Islet of Langerhans (tissue), 1 donor: ENCODE results near the gene TMEM271.
"Not testable (repeated sequence)": the region's sequence is repeated elsewhere in the genome, so short reads cannot be mapped to it uniquely, and the experiment has no call there.

Experiments used
- FAIRE-seq: peaks from one replicate; lab custom pipeline; 2011; peaks lifted over from hg19 to GRCh38; lab: Jason Lieb, UNC

The TMEM271 gene

DNA sequence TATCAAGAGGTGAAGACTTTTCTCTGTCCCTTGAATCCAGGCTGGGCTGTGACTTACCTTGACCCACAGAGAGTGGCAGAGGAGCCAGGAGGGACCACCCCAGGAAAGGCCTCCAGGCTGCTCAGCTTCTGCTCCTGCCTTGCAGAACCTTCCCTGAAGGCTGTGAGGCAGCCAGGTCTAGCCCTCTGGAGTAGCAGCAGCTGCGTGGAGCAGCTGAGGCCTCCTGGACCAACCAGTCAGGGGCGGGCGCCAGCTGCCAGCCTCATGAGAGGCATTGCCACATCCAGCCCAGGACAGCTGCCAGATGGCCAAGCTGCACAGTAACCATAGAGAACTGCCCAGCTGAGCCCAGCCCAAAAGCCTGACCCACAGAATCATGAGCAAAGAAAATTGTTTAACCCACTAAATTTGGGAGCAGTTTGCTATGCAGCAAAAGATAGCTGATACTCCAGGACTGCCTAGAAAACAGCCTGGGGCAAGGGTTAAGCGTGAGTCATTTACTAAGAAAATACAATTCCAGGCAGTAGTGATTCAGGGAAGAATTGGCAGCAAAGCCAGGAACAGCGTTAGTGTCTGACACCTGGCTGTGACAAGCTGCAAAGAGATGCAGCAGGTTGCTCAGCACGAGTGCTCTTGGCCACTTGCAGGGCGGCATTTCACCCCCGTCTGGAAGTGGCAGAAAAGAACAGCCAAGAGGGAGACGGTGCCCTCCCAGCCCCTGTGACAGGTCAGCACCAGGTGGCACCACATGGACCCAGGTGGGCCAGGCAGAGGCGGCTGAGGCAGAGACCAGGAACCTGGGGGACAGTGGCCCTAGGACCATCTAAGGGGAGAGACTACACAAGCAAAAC, 34.5 kb upstream of the TMEM271 start:
- FAIRE-seq = no peak

DNA sequence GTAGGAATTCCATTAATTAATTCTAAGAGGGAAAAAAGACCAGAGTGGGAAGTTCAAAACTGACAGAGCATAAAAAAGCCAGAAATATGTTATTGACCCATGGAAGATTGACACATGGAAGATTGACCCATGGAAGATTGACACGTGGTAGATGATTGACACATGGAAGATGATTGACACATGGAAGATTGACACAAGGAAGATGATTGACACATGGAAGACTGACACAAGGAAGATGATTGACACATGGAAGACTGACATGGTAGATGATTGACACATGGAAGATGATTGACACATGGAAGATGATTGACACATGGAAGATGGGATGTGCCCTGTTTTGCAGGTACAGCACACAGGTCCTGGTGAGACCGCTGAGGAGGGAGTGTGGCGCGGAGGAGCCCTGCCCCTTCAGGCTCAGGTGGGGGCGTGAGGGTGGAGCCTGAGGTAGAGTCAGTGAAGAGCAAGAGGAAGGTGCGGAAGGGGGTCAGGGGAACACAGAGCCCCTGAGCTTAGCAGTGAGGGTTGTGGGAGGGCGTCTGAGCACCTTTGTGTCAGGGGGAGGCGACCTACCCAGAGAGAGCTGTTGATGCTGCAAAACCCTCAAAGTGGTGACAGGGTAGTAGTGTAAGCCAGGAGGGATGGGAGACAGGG, 33.4 kb upstream of the TMEM271 start:
- no peak for FAIRE-seq

DNA sequence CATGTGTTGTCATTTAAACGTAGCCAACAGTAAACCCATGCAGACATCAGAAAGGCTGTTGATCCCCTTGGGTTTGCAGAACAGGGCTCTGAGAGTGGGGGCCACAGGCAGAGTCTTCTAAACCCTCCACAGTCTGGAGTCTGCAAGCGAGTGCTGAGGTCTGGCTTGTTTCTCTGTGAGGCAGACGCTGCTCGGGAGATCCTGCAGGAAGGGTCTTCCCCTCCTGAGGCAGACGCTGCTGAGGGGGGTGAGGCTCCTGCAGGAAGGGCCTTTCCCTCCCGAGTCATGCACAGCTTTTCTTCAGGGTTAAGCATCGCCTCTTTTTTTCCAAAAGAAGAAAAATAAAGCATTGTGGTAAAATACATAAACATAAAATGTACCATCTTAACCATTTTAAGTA, 32.1 kb upstream of the TMEM271 start:
- no peak for FAIRE-seq

DNA sequence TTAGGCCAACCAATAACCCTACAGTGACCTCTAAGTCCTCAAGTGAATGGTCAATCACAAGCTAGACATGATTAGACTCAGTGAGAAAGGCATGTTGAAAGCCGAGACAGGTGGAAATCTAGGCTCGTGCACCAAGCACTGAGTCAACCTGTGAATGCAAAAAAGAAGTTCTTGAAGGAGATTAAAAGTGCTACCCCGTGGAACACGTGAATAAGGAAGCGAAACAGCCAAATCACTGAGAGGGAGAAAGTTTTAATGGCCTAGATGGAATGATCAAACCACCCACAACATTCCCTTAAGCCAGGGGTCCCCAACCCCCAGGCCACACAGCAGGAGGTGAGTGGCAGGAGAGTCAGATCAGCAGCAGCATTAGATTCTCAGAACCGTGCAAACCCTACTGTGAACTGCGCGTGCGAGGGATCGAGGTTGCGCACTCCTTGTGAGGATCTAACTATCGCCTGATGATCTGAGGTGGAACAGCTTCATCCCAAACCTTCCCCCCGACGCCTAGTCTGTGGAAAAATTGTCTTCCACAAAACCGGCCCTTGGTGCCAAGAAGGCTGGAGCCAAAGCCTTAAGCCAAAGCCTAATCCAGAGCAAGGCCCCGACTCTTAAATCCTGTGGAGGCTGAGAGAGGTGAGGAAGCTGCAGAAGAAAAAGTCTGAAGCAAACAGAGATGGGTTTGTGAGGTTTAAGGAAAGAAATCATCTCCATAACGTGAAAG, 29.8 kb upstream of the TMEM271 start:
- FAIRE-seq = no peak

DNA sequence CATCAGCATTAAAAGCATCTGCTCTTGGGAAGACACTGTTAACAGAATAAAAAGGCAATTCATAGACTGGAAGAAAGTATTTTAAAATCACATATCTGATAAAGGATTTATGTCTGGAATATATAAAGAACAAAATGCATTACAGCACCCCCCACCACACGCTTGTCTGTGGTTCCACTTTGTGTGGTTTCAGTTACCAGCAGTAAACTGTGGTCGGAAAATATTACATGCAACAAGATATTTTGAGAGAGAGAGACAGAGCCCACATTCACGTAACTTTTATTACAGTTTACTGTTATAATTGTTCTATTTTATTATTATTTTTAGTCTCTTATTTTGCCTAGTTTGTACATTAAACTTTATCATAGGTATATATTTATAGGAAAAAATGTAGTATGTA, 28.0 kb upstream of the TMEM271 start:
- FAIRE-seq = no peak

DNA sequence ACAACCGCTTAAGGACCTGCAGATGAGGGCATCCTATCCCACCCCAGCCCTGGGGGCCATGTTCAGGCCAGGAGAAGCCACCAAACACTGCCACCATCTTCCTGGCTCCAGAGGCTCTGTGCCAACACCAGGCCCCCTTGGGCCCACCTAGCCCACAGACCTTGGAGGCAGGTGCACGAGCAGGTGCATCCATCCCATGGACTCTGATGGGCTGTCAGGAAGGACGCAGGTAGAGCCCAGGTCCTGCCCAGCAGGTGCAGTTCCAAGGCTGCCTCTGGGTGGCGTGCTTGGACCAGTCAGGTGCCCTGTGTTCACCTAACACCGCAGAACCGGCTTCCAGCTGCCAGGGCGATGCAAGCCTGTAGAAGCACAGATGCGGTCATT, 26.5 kb upstream of the TMEM271 start:
- FAIRE-seq = no peak

DNA sequence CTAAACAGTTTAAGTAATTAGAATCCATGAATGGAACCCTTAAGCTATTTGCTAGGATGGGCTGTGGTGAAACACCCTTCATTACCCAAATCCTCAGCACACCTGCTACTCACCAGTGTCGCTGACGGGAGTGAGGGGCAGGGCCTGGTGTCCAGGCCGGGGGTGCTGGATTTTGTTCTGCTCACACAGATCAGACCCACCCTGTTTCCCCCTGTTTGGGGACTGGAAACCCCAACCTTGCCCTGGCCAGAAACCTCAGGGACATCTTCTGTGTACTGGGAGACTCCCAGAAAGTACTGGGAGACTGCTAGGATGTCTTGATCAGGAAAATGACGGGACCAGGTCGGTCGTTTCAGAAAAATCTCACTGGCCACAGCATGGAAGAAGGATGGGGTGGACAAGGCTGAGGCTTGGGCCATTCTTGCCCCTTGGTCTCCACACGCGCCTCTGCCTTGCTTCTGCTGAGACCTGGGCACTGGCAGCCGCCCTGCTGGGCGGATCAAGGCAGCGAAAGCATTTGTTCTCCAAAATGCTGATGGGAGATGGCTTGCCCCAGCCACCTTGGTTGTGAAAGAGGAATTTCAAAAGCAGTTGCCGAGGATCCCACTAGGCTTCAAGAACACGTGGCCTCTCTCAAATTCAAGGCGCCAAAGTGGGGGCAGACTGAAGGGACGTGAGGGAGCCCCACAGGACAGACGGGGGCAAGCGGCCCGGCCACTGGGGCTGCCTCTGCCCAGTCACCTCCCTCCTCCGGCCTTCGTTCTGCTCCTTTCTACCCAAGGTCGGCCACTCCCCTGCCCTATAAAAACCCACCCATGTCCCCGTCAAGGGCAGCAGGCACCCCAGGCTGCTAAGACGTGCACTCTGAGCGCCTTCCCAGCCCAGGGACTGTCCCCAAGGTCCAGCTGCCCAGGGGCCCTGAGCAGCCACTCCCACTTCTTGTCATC, 25.8 kb upstream of the TMEM271 start:
- FAIRE-seq = no peak

DNA sequence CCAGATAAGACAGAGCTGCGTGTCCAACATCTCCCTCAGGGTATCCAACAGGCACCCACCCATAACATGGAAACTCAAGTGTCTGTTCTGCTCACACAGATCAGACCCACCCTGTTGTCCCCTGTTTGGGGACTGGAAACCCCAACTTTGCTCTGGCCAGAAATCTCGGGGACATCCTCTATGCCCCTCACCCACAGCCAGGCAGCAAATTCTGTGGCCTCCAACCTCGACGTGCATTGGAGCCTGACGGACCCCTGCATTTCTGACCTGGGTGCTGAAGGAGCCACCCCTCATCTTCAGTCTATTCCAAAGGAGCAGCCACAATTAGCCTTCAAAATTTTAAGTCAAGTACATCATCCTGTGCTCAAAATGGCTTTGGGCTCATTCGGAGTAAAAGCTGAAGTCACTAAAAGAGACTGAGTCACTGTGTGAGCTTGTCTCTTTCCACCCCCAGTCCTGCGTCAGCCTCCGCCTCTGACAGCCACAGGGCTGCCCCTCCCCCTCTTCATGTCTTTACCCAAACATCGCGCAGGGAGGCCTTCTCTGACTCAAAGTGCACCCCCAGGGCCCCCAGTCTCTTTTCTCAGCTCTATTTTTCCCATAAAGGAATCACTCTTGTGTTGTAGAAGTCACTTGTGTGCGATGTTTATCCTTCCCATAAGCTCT, 24.9 kb upstream of the TMEM271 start:
- no peak for FAIRE-seq

DNA sequence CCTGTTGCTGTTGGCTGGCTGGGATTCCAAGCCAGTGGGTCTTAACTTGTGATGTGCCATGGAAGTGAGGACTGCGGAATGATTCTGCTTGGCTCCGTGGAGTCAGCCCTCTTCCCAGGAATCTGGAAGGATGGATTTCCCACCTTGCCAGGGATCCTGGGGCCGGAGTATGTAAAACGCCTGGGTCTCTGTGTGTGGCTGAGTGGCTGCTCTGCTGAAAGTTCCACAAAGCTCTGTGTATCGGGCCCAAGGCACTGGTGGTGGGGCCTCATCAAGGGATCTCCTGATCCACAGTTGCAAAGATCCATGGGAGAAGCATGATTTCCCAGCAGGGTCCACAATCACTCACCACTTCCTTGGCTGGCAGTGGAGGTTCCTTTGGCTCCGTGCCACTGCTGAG, 24.1 kb upstream of the TMEM271 start:
- no peak for FAIRE-seq

DNA sequence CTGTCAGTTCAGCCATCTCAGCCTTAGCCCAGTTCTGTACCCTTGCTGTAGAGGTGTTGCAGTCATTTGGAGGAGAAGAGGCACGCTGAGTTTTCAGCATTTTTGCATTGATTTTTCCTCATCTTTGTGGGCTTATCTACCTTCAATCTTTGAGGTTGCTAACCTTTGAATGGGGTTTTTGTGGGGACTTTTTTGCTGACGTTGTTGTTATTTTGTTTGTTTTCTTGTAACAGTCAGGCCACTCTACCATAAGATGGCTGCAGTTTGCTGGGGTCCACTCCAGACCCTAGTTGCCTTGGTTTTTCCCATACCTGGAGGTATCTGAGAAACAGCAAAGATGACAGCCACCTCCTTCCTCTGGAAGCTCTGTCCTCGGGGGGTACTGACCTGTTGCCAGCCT, 22.8 kb upstream of the TMEM271 start:
- no peak for FAIRE-seq

DNA sequence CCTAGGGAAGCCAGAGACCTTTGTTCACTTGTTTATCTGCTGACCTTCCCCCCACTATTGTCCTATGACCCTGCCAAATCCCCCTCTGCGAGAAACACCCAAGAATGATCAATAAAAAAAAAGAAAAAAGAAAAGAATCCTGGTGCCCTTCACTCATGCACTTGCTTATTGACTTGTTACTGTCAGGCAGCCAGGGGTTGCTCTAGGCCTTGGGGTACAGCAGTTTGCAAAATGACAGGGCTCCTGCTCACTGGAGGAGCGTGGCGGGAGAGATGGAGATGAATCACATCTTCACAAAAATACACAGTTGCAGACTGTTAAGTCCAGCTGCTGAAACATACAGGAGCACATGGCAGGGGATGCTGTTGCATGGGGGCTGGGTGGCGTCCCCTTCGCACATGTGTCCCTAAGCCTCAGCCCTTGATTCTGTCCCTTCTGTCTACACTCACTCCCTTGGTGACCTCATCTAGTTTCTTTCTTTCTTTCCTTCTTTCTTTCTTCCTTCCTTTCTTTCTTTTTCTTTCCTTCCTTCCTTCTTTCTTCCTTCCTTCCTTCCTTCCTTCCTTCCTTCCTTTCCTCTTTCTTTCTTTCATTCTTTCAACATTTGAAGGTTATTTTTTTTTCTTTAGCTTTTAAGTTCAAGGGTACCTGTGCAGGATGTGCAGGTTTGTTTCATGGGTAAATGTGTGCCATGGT, 16.9 kb upstream of the TMEM271 start:
- no peak for FAIRE-seq

DNA sequence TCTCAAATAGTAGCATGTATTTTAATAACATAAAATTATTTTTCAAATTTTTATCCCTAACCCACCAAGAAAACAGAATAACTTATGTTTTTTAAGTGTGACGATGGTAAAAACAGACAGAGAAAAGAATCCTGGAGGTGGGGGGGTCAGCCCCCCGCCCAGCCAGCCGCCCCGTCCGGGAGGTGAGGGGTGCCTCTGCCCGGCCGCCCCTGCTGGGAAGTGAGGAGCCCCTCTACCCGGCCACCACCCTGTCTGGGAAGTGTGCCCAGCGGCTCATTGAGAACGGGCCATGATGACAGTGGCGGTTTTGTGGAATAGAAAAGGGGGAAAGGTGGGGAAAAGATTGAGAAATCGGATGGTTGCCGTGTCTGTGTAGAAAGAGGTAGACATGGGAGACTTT, 16.1 kb upstream of the TMEM271 start:
- not testable (repeated sequence) for FAIRE-seq

DNA sequence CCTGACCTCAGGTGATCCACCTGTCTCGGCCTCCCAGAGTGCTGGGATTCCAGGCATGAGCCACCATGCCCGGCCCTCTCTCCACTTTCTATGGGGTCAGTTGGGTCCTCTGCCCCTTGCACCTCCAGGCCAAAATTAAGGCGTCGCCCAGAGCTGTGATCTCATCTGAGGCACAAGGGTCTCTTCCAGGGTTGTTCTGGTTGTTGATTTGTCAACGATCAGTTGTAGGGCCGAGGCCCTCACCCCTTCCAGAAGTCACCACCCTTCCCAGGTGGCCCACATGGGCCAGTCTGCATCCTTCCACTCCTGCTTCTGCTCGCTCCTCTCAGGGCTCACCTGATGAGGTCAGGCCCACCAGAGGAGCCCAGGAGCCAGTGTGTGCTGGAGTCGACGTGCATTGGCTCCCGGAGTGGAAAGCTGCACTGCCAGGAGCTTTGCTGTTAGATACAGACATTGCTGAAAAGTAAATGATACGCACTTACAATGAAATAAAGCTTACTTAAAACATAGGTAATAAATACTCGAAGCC, 14.3 kb upstream of the TMEM271 start:
- FAIRE-seq = no peak

DNA sequence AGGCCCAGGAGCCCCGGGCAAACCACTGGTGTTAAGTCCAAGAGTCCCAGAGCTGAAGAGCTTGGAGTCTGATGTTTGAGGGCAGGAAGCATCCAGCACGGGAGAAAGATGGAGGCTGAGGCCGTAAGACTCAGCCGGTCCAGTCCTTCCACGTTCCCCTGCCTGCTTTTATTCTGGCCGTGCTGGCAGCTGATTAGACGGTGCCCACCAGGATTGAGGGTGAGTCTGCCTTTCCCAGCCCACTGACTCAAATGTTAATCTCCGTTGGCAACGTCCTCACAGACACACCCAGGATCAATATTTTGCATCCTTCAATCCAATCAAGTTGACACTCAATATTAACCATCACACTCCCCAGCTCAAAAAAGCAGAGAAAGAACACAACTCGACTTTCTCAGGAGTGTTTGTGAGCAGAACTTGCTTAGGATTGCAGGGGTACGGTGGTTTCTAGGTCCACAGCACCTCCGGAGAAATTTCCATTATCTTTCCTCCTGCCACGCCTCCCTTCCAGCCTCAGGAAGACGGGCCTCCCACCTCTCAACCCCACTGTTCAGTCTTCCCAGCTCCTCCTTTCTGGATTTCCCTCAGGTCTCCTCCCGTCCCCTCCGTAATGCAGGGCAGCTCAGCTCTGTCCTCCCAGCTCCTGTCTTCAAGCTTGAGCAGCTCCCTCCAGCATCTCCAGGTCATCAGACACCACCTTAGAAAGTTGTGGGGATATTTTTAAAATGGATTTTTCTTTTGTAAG, 13.3 kb upstream of the TMEM271 start:
- no peak for FAIRE-seq

DNA sequence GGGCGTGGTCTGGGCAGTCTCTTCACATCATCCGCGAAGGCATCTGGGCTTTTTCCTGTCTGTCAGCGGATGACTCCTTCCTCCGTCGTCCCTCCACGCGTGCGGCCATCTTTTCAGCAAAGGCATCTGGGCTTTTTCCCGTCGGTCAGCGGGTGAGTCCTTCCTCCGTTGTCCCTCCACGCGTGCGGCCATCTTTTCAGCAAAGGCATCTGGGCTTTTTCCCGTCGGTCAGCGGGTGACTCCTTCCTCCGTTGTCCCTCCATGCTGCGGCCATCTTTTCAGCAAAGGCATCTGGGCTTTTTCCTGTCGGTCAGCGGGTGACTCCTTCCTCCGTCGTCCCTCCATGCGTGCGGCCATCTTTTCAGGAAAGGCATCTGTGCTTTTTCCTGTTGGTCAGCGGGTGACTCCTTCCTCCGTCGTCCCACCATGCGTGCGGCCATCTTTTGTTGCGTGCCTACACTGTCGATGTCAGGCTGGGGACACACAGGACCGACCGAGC, 12.3 kb upstream of the TMEM271 start:
- FAIRE-seq = no peak

DNA sequence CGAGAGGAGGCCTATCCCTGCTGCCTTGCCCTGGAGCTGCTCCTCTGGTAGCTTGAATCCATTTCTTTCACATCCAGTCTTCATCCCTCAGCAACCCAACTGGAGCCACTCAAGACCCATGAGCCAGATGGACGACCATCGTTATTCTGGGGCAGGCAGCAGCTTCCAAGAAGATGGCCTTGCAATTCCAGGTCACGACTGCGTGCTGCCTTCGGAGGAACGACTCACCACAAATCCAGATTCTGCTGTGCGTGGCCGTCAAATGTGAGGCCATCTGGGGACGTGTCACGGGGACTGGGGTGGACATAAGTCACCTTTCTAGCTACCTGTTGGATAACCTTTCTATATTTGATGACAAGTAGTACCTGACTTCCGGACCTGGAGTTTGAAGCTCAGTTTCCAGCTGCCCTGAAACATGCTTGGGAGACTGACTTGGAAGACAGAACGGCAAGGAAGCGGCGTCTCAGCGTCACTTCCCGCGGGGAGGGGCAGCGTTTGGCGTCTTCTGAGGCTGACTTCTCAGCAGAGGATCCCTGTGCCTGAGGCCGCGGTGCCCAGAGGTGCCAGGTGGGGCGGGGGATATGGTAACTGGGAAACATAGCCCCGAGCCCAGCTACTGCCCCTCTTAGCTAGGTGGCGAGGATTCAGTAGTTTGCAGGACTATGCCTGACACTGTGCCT, 11.7 kb upstream of the TMEM271 start:
- no peak for FAIRE-seq

DNA sequence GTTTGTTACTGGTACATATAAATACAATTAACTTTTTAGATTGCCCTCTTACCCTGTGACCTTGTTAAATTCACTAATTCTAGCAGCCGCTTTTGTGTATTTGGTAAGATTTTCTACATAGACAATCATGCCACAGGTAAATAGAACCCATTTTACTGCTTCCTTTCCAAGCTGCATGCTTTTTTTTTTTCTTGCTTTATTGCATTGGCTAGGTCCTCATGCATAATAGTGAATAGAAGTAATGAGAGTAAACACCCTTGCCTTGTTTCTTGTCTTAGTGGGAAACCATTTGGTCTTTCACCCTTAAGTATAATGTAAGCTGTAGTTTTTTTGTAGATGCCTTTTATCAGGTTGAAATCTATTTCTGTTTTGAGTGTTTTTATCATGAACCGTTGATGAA, 7.7 kb upstream of the TMEM271 start:
- FAIRE-seq = peak; percentile 13

DNA sequence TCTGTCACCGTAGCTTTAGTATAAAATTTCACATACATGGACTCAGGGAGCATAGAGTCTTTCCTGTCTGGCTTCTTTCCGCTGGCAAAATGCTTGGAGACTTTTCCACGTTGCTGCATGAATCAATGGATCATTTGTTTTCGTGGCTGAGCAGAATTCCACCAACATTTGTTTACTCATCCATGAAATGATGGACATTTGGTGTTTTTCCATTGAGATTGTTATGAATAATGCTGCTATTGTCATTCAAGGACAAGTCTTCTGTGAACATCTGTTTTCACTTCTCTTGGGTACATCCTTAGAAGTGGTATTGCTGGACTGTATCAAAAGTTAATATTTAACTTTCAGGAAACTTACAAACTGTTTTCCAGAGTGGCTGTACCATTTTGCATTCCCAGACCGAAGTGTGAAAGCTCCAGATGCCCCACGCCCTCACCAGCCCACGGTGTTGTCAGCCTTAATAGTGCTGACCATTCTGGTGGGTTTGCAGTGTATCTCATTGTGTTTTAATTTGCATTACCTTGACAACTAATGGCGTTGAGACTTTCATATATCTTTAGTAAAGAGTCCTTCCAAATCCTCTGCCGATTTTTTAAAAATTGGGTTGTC, 5.8 kb upstream of the TMEM271 start:
- FAIRE-seq = no peak

DNA sequence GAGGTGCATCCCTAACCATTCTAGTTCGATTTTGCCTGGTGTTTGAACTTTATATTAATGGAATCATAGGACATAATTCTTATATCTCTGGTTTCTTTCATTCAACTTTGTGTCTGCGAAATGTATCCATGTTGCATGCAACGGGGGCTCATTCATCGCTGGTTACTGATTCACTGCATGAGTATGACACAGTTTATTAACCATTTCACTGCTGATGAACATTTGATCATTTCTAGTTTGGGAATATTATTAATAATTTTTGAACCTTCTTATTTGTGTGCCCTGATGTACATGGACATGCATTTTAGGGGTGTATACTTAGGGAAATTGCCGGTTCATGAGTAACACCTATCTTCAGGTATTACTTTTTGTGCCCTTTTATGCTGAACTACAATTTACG, 5.1 kb upstream of the TMEM271 start:
- FAIRE-seq = no peak
